Activated CD8-positive, alpha-beta memory T cell treated with anti-CD3 and anti-CD28 coated beads for 1 hour (primary cell): Measurements from ENCODE around the gene ARID3A.

ENCODE experiments used
- DNase-seq, 2 donors: peaks; one replicate each; pipeline ENCODE4 v3.0.0-alpha.2; 2020; ENCODE audit warnings: low read depth in 1 of 2; ENCODE audit errors: extremely low read depth in 1 of 2

Gene ARID3A

DNA sequence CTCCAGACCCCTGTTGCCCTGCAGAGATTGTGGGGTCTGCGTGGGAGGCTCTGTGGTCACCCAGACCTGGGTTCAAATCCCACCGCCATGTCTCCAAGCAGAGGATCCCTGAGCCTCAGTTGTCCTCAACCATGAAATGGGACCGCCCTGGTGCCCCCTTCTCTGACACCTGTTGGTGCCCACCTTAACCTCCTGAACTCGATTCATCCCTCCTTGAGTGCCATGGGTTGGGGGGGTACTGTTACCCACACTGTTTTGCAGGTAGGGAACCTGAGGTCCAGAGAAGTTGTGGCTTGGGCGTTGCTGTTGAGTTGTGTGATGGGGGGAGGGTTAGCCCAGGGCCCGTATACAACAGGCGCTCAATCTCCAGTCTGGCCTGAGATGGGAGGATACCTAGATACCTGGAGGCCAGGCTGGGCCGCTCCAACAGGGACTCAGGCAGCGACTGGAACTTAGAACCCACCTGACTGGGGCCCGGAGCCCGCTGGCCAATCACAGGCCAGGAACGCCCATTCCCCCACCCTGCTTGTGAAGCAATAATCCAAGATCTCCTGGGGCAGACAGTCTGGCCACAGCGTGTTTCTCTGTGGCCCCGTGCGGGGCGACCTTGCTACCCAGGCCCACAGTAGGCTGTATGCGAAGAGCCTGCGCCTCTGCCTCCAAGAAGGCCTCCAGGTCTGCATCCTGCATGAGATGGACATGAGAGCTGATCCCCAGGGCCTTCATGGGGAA is 2.8 kb downstream of the ARID3A start:
- DNase-seq, result no peak

DNA sequence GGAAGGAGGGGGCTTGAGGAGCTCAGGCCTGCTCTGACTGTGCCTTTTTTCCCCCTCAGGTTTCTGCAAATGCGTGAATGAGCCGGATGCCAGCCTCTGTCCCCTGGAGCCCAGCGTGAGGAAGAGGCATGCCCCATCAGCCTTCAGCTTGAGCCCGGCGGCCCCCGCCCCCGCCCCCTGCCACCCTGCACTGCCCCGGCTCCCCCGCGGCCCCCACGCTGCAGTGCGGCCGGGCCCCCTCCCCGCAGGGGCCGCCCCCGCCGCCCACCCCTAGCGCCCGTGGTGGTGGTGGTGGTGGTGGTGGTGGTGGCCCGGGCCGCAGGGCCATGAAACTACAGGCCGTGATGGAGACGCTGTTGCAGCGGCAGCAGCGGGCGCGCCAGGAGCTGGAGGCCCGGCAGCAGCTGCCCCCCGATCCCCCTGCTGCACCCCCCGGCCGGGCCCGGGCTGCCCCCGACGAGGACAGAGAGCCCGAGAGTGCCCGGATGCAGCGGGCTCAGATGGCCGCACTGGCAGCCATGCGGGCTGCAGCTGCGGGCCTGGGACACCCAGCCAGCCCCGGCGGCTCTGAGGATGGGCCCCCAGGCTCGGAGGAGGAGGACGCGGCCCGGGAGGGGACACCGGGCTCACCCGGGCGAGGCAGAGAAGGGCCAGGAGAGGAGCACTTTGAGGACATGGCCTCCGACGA is 3.5 kb downstream of the ARID3A start:
- no peak for DNase-seq

- DNase-seq, result no peak
These were observed 4.0 kb downstream of the ARID3A start for GRCh38 chr19:929891-930258.

GRCh38 chr19:931860-932647 is 6.2 kb downstream of the ARID3A start:
- DNase-seq, result no peak

- DNase-seq, result no peak
These were observed 7.1 kb downstream of the ARID3A start for GRCh38 chr19:932648-933552.

- no peak for DNase-seq
These were observed 7.7 kb downstream of the ARID3A start for GRCh38 chr19:933553-933882.

- DNase-seq, result no peak
These were observed 8.5 kb downstream of the ARID3A start for GRCh38 chr19:934197-934840.

DNA sequence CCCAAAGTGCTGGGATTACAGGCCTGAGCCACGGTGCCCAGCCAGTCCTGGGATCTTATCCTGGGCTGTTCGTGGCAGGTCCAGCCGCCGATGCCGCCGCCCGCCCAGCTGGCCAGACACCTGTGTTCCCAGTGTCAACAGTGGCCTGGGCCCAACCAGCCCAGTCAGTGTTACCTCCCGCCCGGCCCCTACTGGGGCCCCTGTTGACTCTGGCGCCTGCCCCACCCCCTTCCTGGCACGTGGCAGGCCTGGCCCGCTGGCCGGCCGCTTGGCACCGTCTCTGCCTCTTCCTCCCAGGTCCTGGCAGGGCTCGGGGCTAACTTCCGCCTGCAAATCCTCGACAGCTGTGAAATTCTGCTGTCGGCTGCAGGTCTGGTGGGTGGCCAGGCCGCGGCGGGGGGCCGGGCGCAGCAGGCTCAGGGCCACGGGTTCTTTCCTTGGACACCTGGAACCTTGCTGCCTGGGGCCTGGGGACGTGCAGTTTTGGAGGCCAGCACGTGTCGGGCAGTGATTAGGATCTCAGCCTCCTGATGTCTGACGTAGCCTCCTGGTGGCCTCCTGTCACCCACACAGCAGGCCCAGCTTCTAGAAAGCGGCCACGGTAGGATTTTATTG is 9.1 kb downstream of the ARID3A start:
- no peak for DNase-seq

DNA sequence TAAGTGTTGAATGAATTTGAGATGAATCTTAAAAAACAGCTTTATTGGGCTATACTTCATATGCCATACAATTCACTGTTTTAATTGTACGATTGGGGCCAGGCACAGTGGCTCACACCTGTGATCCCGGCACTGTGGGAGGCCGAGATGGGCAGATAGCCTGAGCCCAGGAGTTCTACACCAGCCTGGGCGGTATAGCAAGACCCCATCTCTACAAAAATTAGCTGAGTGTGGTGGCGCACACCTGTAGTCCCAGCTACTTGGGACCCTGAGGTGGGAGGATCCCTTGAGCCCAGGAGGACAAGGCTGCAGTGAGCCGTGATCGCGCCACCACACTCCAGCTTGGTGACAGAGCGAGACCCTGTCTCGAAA is 10.3 kb downstream of the ARID3A start:
- DNase-seq, result no peak

DNA sequence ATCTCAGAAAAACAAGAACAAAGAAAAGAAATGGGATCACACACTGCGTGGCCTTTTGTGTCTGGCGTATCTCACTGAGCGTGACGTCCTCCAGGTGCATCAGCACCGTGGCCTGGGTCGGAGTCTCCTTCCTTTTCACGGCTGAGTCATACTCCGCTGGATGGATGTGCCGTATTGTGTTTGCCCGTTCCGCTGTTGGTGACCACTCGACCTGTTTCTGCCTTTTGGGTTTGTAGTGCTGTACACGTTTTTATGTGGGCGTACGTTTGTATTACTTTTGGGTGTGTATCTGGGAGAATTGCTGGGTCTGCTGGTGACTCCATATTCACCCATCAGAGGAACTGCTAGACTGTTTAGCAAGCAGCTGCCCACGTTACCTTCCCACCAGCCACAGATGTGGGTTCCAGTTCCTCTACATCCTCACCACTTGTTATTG is 11.4 kb downstream of the ARID3A start:
- no peak for DNase-seq

DNA sequence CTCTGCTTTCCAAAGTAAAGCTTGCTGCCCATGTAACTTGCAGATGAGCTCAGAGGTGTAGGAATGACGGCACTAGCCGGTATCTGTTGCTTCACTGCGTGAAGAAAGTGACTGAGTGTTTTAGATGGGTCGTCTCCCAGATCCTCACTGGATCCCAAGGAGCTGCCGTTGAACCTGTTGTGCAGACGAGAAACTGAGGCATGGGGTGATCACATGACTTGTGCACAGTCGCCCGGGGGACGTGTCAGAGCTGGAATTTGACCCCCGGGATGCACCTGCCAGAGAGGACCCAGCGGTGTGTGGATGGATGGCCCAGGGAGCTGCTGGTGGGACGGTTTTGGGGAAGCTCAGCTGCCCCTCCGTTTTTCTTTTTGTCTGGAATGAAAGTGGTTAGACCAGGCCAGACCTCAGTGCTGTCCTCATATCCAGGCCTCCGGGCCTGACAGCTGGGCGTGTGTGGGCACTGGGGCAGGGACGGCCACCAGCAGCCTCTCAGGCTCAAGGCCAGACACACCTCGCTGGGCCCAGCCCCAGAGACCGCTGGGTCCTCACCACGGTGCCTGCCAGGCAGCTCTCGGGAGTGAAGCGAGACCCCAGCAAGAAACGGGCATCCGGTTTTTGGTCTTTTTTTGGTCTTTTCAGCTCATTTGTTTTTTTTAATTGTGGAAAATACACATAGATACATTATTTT is 12.5 kb downstream of the ARID3A start:
- DNase-seq, result no peak

DNA sequence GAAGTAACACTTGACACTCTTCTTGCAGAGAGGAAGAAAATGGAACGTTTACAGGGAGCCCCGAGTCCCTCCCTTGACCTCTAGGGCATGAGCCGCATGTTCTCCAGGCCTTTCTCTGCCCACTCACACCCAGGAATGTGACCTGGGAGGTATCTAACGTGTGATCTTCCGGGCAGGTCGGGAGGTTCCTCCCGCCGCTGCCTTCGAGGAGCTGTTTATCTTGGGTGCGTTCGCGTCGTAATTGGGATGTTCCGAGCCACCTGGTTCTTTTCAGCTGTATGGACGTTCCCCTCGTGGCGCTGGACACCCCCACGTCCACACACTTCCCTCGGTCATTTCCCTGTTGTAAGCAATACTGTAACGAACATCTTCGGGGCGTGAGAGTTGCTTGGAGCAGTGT is 13.6 kb downstream of the ARID3A start:
- no peak for DNase-seq

DNA sequence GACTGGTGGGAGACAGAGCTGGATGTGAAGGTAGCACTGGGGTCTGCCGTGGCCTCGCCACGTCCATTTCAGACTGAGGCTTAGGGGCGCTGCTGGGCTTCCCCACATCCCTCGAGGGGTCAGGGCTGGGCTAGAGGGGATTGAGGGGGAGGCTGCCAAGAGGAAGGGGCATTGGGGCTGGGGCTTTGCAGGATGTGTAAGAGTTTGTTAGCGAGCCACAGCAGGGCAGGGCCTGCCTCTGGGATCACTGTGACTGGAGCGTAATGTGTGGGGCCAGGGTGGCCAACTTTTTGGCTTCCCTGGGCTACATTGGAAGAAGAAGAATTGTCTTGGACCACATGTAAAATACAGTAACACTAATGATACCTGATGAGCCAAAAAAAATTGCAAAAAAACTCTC is 14.1 kb downstream of the ARID3A start:
- DNase-seq, result no peak

GRCh38 chr19:940591-941291 is 14.9 kb downstream of the ARID3A start:
- DNase-seq, result peak in 1 of 2 donors; percentile 60

- no peak for DNase-seq
These were observed 15.7 kb downstream of the ARID3A start for GRCh38 chr19:941292-942132.

GRCh38 chr19:942133-942645 is 16.4 kb downstream of the ARID3A start:
- no peak for DNase-seq

DNA sequence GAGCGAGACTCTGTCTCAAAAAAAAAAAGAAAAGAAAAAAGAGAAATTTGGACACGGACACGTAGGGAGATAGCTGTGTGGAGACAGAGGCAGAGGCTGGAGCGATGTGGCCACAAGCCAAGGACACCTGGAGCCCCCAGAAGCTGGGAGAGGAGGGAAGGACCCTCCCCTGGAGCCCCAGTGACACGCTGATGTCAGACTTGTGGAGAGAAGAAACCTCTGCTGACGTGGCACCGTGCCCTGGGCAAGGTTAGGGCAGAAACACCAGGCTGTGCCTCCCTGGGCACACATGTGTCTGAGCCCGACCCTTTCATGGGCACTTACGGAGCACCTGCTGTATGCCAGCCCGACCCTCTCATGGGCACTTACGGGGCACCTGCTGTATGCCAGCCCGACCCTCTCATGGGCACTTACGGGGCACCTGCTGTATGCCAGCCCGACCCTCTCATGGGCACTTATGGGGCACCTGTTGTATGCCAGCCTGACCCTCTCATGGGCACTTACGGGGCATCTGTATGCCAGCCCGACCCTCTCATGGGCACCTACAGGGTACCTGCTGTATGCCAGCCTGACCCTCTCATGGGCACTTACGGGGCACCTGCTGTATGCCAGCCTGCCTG is 17.8 kb downstream of the ARID3A start:
- DNase-seq, result no peak
